ENCODE results near the gene A2M.

A2M gene

DNA sequence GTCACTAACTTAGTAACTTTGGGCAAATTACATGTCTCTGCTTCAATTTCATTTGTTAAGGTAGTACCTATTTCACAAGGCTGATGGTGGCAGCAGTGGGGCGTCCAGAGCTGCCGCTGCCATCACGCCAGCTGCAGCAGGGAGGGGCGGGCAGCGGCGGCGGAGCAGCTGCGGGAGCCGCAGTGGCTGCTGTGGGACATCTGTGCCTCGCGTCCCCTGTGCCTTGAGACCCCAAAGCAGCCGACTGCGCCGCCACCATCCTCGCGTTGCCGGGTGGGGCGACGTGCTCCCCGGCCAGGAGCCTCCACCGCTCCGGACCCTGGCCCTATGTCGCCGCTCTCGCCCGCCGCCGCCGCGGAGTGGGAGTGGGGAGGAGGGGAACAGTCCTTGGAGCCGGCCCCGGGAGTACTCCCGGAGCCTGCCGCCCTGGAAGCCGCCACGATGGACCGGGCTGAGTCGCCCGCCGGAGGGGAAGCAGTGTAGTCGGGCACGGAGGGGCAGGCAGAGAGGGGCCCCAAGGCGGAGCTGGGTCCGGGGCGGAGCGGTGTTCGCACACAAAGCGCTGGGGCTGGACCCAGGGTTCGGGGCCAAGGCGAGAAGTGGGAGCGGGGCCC is 51.4 kb downstream of the A2M start (continued):
- TF ChIP-seq, protein P1, sequence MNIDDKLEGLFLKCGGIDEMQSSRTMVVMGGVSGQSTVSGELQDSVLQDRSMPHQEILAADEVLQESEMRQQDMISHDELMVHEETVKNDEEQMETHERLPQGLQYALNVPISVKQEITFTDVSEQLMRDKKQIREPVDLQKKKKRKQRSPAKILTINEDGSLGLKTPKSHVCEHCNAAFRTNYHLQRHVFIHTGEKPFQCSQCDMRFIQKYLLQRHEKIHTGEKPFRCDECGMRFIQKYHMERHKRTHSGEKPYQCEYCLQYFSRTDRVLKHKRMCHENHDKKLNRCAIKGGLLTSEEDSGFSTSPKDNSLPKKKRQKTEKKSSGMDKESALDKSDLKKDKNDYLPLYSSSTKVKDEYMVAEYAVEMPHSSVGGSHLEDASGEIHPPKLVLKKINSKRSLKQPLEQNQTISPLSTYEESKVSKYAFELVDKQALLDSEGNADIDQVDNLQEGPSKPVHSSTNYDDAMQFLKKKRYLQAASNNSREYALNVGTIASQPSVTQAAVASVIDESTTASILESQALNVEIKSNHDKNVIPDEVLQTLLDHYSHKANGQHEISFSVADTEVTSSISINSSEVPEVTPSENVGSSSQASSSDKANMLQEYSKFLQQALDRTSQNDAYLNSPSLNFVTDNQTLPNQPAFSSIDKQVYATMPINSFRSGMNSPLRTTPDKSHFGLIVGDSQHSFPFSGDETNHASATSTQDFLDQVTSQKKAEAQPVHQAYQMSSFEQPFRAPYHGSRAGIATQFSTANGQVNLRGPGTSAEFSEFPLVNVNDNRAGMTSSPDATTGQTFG (tag by site-specific recombination; IDR thresholded peaks at IDR 0.05; ENCODE audit: borderline replicate concordance), result no peak
- no peak for TF ChIP-seq ZNF184 (tag by site-specific recombination; IDR thresholded peaks at IDR 0.05)
- no peak for TF ChIP-seq ZNF670 (tag by site-specific recombination; IDR thresholded peaks at IDR 0.05; ENCODE audit: low read depth)
- TF ChIP-seq, protein P2, sequence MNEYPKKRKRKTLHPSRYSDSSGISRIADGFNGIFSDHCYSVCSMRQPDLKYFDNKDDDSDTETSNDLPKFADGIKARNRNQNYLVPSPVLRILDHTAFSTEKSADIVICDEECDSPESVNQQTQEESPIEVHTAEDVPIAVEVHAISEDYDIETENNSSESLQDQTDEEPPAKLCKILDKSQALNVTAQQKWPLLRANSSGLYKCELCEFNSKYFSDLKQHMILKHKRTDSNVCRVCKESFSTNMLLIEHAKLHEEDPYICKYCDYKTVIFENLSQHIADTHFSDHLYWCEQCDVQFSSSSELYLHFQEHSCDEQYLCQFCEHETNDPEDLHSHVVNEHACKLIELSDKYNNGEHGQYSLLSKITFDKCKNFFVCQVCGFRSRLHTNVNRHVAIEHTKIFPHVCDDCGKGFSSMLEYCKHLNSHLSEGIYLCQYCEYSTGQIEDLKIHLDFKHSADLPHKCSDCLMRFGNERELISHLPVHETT (tag by site-specific recombination; IDR thresholded peaks at IDR 0.05), result no peak
- TF ChIP-seq, protein P3, sequence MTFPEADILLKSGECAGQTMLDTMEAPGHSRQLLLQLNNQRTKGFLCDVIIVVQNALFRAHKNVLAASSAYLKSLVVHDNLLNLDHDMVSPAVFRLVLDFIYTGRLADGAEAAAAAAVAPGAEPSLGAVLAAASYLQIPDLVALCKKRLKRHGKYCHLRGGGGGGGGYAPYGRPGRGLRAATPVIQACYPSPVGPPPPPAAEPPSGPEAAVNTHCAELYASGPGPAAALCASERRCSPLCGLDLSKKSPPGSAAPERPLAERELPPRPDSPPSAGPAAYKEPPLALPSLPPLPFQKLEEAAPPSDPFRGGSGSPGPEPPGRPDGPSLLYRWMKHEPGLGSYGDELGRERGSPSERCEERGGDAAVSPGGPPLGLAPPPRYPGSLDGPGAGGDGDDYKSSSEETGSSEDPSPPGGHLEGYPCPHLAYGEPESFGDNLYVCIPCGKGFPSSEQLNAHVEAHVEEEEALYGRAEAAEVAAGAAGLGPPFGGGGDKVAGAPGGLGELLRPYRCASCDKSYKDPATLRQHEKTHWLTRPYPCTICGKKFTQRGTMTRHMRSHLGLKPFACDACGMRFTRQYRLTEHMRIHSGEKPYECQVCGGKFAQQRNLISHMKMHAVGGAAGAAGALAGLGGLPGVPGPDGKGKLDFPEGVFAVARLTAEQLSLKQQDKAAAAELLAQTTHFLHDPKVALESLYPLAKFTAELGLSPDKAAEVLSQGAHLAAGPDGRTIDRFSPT (tag by site-specific recombination; IDR thresholded peaks at IDR 0.05), result peak; percentile 77
- TF ChIP-seq SP3 (tag by site-specific recombination; IDR thresholded peaks at IDR 0.05), result peak; percentile 12
- no peak for TF ChIP-seq ZSCAN23 (tag by site-specific recombination; IDR thresholded peaks at IDR 0.05)
- TF ChIP-seq, protein P4, sequence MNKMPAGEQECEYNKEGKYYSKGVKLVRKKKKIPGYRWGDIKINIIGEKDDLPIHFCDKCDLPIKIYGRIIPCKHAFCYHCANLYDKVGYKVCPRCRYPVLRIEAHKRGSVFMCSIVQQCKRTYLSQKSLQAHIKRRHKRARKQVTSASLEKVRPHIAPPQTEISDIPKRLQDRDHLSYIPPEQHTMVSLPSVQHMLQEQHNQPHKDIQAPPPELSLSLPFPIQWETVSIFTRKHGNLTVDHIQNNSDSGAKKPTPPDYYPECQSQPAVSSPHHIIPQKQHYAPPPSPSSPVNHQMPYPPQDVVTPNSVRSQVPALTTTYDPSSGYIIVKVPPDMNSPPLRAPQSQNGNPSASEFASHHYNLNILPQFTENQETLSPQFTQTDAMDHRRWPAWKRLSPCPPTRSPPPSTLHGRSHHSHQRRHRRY (tag by site-specific recombination; IDR thresholded peaks at IDR 0.05), result no peak
- TF ChIP-seq ZIC2 (tag by site-specific recombination; IDR thresholded peaks at IDR 0.05), result peak; percentile 9; the same call in 1 of the 2 replicates
- TF ChIP-seq, protein P5, sequence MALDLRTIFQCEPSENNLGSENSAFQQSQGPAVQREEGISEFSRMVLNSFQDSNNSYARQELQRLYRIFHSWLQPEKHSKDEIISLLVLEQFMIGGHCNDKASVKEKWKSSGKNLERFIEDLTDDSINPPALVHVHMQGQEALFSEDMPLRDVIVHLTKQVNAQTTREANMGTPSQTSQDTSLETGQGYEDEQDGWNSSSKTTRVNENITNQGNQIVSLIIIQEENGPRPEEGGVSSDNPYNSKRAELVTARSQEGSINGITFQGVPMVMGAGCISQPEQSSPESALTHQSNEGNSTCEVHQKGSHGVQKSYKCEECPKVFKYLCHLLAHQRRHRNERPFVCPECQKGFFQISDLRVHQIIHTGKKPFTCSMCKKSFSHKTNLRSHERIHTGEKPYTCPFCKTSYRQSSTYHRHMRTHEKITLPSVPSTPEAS (tag by site-specific recombination; IDR thresholded peaks at IDR 0.05), result no peak
- no peak for TF ChIP-seq HOXA7 (CRISPR knock-in tag; IDR thresholded peaks at IDR 0.05; ENCODE audit: borderline replicate concordance)
- TF ChIP-seq HOXD13 (CRISPR knock-in tag; IDR thresholded peaks at IDR 0.05; ENCODE audit: borderline replicate concordance), result no peak
- TF ChIP-seq, protein P6, sequence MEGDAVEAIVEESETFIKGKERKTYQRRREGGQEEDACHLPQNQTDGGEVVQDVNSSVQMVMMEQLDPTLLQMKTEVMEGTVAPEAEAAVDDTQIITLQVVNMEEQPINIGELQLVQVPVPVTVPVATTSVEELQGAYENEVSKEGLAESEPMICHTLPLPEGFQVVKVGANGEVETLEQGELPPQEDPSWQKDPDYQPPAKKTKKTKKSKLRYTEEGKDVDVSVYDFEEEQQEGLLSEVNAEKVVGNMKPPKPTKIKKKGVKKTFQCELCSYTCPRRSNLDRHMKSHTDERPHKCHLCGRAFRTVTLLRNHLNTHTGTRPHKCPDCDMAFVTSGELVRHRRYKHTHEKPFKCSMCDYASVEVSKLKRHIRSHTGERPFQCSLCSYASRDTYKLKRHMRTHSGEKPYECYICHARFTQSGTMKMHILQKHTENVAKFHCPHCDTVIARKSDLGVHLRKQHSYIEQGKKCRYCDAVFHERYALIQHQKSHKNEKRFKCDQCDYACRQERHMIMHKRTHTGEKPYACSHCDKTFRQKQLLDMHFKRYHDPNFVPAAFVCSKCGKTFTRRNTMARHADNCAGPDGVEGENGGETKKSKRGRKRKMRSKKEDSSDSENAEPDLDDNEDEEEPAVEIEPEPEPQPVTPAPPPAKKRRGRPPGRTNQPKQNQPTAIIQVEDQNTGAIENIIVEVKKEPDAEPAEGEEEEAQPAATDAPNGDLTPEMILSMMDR (tag by site-specific recombination; IDR thresholded peaks at IDR 0.05), result peak; percentile 68
- TF ChIP-seq, protein P7, sequence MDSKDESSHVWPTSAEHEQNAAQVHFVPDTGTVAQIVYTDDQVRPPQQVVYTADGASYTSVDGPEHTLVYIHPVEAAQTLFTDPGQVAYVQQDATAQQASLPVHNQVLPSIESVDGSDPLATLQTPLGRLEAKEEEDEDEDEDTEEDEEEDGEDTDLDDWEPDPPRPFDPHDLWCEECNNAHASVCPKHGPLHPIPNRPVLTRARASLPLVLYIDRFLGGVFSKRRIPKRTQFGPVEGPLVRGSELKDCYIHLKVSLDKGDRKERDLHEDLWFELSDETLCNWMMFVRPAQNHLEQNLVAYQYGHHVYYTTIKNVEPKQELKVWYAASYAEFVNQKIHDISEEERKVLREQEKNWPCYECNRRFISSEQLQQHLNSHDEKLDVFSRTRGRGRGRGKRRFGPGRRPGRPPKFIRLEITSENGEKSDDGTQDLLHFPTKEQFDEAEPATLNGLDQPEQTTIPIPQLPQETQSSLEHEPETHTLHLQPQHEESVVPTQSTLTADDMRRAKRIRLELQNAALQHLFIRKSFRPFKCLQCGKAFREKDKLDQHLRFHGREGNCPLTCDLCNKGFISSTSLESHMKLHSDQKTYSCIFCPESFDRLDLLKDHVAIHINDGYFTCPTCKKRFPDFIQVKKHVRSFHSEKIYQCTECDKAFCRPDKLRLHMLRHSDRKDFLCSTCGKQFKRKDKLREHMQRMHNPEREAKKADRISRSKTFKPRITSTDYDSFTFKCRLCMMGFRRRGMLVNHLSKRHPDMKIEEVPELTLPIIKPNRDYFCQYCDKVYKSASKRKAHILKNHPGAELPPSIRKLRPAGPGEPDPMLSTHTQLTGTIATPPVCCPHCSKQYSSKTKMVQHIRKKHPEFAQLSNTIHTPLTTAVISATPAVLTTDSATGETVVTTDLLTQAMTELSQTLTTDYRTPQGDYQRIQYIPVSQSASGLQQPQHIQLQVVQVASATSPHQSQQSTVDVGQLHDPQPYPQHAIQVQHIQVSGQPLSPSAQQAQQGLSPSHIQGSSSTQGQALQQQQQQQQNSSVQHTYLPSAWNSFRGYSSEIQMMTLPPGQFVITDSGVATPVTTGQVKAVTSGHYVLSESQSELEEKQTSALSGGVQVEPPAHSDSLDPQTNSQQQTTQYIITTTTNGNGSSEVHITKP (tag by site-specific recombination; IDR thresholded peaks at IDR 0.05), result peak; percentile 34
- 0 out of 2 replicates have a peak, but pooled peaks have one; percentile 25 for TF ChIP-seq ZNF837 (tag by site-specific recombination; IDR thresholded peaks at IDR 0.05)
- TF ChIP-seq ZNF155 (tag by site-specific recombination; IDR thresholded peaks at IDR 0.05), result no peak
- no peak for TF ChIP-seq ZNF621 (tag by site-specific recombination; IDR thresholded peaks at IDR 0.05)
- TF ChIP-seq ZNF701 (tag by site-specific recombination; IDR thresholded peaks at IDR 0.05), result no peak
- no peak for TF ChIP-seq TCF7L2 (IDR thresholded peaks at IDR 0.05; ENCODE audit: borderline replicate concordance, low read depth, low read length)
- TF ChIP-seq ZNF776 (tag by site-specific recombination; IDR thresholded peaks at IDR 0.05; ENCODE audit: borderline replicate concordance), result no peak
- TF ChIP-seq ZNF560 (tag by site-specific recombination; IDR thresholded peaks at IDR 0.05; ENCODE audit: borderline replicate concordance), result no peak
- TF ChIP-seq, protein P8, sequence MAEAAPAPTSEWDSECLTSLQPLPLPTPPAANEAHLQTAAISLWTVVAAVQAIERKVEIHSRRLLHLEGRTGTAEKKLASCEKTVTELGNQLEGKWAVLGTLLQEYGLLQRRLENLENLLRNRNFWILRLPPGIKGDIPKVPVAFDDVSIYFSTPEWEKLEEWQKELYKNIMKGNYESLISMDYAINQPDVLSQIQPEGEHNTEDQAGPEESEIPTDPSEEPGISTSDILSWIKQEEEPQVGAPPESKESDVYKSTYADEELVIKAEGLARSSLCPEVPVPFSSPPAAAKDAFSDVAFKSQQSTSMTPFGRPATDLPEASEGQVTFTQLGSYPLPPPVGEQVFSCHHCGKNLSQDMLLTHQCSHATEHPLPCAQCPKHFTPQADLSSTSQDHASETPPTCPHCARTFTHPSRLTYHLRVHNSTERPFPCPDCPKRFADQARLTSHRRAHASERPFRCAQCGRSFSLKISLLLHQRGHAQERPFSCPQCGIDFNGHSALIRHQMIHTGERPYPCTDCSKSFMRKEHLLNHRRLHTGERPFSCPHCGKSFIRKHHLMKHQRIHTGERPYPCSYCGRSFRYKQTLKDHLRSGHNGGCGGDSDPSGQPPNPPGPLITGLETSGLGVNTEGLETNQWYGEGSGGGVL (tag by site-specific recombination; IDR thresholded peaks at IDR 0.05), result peak; percentile 54

Measured in HEK293 (cell line).